Measurements from ENCODE around the gene KCNK15.

GRCh38 chr20:44765091-44765490 lies 19.4 kb downstream of the KCNK15 start:
- TF ChIP-seq POLR2A (IDR thresholded peaks at IDR 0.05) (no peak), CTCF (IDR thresholded peaks at IDR 0.05) (no peak)
